Ammon's horn (tissue), 1 donor: ENCODE measurements around the gene PTGFR.
A peak's percentile ranks its signal among the peaks of the same experiment; 100 is the strongest.

Experiments used
- DNase-seq: peaks from one replicate; pipeline ENCODE4 v3.0.0-alpha.2; 2016; ENCODE audit warnings: low spot score

The PTGFR gene

DNA sequence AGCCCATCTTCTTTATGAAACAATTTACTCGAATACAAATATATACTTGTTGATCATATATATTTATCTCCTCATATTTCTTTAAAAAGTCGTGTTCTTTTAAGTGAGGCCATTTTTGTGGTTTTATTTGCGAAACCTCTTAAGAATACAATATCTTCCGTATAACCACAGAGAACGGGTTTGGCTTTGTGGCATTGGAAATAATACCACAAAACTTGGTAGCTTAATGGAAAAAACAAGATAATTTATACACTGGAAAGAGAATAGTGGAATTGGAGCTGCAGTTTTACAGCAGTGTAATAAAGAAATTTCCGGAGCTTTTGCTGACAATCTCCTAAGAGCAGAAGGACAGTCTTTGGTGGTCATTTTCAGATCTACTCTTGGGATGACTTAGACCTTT is 29.4 kb downstream of the PTGFR start:
- DNase-seq, result no peak

DNA sequence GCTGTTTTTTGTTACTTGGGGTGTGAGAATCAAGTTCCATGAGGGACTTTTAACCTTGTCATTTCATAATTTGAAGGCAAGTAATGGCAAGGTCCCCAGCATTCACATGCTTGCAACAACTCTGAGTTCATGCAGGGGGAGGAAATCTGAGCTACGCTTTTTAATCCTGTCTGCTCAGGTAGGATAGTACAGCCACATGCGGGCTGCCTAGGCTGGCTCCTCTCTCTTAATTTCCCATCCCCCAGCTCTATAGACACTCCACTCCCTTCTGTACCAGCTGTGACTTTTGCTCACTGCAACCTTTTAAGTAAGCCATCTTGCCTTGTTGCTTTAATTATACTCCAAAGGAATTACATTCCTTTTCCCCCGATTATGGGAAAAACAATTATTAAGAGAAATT is 30.1 kb downstream of the PTGFR start:
- DNase-seq, result no peak

DNA sequence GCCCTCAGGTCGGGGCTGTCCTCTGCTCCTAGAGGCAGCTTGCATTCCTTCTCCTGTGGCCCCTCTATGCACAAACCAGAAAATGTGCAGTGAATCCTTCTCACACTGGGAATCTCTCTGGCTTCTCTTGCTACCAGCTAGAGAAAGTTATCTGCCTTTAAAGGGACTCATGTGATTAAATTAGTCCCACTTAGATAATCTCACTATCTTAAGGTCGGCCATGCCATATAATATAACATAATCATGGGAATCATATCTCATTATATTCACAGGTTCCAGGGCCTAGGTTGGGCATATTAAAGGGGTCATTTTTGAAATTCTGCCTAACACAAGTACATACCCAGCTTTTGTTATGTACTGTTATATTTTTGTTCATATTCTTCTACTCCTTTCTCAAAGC is 31.4 kb downstream of the PTGFR start:
- no peak for DNase-seq

DNA sequence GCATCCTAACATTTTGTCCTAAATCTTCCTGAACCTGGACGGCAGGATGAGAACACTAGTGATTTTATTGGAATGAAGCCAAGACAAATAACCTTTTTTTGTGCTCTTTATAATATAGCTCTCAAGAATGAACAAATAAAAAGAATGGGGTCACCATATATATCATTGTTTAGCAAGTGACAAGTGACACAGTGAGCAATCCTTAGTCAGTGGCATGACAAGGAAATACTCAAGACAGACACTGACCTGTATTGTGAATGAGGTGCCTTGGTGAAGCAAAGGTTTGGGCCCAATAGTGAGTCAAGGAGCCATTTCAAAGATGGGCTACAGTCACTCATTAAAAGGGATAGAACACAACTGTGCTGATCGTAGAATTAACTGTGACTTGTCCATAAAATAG is 35.7 kb downstream of the PTGFR start:
- no peak for DNase-seq

DNA sequence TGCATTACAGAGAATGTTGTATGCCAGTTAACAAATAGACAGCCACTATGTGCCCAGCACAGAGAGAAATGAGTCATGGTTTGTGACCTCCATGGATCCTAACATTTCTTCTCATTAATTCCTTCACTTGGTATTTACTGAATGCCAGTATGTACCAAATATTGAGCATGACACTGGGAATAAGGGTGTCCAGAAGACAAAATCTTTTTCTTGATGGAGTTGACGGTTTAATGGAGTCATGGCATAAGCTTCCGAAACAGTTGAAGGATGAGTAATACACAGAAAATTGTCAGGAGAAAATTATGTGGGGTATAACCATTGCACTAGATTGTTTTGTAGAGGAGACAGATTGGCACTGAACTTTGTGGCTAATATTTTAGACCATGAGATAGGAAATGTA is 36.9 kb downstream of the PTGFR start:
- no peak for DNase-seq

DNA sequence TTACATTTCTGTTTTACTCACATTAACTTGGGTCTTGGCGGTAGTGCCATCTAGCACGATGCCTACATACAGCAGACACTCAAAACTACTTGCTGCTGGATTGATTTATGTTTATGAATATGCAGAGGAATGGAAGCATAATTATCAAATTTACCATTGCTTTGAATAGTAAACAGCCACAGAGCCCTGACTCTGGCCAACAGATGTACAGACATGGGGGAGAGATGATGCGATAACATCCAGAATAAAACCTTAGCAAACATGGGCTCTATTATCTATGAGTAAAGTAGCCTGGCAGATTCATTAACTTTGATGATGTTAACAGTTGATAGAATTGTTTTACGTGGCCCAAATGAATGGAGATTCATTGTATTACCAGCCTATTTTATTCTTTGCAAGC is 42.8 kb downstream of the PTGFR start:
- peak; percentile 6 for DNase-seq

DNA sequence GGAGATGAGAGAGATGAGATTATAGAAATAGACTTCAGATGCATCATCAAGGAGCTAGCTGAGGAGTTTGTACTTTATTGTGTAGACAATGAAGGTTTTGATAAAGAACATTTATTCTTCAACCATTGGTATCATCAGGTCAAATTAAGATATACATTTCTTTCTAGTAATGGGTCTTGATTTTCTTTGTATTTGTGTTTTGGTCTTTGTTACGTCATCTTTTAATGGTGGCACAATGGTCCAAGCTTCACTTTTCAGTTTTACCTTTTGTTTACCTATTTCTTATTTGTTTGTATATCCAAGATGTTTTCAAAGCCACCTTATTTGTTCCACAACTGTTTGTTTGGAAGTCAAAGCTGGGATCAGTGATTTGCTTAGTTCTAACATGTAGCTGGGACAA is 44.5 kb downstream of the PTGFR start:
- DNase-seq, result no peak

DNA sequence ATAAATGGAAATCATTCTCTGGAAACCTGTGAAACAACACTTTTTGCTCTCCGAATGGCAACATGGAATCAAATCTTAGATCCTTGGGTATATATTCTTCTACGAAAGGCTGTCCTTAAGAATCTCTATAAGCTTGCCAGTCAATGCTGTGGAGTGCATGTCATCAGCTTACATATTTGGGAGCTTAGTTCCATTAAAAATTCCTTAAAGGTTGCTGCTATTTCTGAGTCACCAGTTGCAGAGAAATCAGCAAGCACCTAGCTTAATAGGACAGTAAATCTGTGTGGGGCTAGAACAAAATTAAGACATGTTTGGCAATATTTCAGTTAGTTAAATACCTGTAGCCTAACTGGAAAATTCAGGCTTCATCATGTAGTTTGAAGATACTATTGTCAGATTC is 45.7 kb downstream of the PTGFR start:
- DNase-seq, result no peak

DNA sequence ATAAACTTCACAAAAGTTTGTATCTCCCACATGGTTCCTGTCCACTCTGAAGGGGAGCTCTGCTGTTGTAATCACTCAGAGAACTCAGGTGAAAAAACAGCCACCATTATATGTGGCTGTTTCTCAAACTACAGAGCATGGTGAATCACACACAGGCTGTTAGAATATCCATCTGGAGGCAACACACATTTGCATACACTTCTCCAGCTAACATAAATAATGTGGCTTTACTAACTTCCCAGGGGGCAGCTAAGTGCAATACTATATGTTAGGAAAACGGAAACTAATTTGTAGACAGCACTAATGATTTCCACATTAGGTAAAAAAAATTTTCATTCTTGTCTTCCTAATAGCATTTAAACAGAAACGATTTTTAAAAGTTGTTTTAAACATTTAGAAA is 49.3 kb downstream of the PTGFR start:
- DNase-seq, result no peak

DNA sequence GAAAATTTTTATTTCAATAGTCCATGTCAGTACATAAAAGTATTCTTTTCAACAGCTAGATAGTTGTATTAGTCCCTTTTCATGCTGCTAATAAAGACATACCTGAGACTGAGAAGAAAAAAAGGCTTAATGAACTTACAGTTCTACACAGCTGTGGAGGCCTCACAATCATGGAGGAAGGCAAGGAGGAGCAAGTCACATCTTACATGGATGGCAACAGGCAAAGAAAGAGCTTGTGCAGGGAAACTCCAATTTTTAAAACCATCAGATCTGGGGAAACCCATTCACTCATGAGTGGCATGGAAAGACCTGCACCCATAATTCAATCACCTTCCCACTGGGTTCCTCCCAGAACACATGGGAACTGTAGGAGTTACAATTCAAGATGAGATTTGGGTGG is 50.7 kb downstream of the PTGFR start:
- DNase-seq, result no peak

DNA sequence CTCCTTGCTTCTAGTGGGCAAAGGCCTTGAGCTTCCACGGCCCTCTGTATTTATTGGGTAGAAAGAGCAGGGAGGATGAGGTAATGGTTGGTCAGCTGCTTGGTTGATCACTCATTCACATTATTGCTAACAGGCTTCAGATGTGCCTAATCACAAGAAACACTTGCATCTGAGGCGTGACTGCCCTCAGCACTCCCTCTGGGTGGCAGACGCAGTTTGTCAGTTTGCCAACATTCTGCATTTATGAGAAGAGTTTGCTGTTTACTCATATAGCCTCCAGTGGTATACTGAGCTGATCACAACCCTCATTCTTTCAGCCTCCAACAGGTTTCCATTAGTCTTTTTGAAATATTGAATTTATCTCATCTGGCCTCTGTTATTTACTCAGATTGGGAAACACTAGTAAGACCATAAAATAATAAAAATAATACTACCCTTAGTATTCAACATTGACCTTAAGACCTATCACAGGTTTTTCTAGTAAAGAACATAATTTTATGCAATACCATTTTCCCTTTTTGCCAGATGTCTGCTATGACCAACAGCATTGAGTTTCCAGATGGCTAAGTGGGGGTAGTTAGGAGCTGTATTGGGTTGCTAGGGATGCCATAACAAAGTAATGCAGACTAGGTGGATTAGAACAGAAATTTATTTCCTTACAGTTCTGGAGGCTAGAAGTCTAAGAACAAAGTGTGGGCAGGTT is 53.3 kb downstream of the PTGFR start:
- DNase-seq, result no peak

DNA sequence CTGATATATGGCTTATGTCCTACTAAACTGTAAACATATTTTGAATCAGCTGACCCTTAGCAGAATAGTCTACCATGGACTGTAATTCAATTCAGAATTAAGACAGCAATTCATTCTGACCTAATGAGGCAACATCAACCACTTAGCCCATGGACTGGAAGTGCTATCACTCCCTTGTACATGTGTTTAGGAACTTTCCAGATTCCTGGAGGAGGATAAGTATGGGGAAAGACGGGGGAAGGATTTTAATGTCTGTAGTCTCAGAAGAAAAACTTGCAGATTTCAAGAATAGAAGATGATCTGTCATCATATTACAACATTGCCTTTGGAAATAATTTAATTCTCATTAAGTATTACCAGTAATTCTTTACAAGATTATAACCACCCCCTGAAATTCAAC is 56.3 kb downstream of the PTGFR start:
- DNase-seq, result no peak

DNA sequence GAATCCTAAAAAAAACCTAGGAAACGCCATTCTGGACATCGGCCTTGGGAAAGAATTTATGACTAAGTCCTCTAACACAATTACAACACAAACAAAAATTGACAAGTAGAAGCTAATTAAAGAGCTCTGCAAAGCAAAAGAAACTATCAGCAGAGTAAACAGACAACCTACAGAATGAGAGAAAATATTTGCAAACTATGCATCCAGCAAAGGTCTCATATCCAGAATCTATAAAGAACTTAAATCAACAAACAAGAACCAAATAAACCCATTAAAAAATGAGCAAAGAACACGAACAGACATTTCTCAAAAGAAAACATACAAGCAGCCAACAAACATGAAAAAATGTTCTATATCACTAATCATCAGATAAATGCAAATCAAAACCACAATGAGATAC is 58.6 kb downstream of the PTGFR start:
- no peak for DNase-seq

DNA sequence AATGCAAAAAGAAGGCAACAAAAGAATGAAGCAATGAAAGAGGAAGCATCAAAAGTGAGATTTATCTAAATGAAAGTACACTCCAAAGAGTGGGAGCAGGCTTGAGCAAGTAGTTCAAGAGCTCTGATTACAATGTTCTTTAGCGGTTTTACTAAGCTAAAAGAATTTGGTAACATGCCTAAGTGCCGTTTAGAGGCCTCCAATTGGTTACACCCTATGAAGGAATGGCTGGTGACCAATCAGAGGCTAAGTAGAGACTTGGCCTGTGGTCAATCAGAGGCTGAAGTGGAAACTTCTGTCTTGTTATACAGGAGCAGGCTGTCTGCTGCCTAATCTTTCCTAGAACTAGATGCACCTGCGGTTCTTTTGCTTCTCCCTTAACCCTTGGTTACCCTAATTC is 59.1 kb downstream of the PTGFR start:
- no peak for DNase-seq

DNA sequence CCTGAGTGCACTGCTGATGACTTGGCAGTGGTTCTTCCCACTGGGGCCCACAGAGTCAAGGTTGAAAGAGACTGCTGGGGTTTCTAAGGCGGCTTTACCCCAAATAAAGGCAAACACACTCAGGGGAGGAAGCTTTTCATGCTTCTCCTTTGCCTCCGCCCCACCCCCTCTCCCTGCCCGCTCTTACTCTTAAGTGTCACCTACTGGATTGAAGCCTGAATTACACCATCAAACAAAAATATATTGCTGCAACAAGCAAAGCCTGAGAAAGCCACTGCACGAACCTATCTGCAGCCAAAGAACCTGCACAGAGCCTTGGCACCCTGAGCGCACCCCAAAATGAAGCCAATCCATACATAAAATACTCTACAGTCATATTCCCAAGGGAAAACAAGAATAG is 63.1 kb downstream of the PTGFR start:
- no peak for DNase-seq

DNA sequence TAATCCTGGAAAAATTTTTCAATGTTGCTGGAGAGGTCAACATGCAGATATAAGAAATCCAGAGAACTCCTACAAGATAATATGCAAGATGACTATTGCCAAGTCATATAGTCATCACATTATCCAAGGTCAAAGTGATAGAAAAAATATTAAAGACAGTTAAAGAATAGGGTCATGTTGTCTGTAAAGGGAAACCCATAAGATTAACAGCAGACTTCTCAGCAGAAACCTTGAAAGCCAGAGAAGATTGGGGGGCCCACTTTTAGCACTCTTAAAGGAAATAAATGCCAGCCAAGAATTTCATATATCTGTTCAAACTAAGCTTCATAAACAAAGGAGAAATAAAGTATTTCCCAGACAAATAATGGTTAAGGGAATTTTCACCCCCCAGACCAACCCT is 64.1 kb downstream of the PTGFR start:
- DNase-seq, result no peak

DNA sequence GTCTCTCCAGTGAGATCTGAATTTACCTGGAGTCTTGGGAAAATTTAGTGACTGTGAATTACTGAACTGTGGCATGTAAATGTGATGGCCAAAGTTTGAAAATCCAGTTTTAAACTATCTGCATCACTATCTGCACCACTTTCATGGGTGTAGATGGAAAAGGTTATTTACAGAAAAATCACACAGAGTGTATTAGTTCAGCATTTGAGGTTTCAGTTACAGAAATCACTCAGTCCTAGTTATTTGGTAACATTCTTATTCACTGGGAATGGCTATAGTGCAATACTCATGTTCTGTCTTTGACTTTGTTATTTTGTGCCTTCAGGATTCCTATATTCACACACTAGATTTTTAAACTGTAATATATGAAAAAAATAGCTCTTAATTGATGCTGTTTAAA is 68.9 kb downstream of the PTGFR start:
- no peak for DNase-seq

DNA sequence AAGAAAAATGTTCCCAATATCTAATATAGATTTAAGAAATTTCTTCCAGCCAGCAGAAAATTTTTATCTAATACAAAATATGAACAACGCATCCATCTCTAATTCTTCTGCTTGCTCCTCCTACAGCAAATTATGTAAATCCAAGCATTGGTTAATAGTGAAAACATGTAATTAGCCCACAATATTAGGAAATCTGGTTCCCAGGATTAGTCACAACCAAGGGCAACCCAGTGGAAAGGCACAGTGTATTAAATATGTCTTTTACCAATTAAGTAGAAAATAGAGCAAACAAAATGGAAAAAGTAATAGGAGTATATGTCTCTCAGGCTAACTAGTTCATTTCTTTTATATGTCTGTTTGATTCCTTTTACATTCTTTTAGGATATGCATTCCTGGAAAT is 70.0 kb downstream of the PTGFR start:
- DNase-seq, result no peak

DNA sequence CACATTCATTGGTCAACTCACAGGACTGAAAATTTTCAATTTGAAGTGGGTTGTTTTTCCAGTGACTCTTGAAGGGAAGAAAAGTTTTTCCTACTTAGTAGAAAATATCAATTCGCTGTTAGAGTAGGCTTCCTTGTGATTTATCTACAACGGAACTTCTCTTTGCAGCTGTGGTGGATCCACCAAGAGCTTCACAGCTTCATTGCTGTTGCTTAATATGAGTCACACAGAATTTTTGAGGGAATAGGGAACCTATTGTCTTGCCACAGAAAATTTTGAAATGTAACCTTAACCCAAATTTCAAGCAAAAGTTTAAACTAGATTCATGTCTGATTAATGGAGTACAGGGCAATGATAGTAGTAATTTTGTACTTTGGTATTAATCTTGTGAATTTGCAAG is 71.1 kb downstream of the PTGFR start:
- no peak for DNase-seq

DNA sequence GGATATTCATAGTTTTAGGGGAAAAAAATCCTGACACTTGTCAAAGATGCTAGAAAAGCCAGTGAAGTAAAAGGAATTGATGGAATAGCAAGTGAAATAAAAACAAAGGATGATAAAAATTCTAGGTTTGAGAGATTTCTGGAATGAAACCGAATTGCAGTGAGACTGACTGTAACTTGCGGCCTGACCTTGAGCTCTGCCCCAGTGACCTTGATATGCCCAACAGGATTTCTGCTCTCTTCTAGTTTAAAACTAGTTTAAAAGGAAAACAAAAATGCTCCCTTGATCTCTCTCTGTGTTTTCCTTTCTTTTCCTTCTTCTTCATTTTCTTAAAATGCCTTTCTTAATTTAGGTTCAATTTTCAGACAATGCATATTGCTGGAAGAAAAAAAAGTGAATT is 74.6 kb downstream of the PTGFR start:
- DNase-seq, result no peak

DNA sequence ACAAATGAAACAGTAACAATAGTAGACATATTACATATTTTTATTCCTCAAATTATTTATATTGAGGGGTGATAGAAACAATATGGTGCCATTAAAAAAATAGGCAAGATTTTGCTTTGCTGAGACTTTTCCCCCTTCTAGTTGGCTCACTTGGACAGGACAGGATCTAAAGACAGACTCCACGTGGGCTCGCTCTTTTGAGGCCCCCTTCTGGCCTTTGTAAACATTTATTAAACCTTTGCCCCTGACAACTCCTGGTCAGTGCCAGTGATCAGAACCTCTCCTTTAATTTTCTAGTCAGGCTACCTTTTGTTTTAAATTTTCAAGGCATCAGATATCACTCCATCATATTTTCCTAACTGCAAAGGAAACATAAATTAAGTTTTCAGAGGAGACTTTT is 79.8 kb downstream of the PTGFR start:
- DNase-seq, result no peak

DNA sequence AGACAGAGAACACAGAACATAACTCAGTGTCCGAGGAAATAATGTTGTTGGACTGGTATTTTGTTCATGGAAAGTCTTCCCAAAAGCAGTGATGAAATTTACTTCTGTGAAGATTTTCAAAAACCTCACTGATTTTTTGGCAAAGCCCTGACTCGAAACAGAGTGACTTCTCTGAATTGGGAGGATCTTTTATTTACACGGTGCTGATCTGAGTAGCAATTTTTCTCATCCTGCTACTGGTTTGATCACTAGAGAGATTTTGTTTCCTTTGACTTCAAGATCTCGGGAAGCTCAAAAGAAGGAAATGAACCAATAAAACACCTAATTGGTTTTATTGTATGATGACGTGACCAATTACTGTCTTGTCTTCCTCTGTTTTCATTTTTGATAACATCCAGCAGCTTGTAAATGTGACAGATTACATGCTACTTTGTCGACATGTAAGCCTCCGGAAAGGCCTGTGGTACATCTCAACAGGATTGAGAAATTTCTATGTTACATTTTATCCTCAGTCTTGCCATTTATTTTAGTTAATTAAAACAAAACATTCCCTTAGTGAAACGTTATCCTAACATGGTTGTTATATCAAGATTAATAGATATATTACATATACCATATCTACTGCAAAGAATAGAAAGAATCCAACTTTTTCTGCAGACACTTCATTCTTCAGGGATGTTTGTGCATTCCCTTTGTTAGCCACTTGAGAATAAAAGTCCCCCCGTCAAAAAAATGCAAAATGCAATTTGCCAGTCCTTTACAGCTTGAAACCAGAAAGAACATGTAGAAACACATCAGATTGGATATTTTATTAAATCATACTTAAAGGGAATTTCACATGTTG is 86.7 kb downstream of the PTGFR start:
- DNase-seq, result no peak

DNA sequence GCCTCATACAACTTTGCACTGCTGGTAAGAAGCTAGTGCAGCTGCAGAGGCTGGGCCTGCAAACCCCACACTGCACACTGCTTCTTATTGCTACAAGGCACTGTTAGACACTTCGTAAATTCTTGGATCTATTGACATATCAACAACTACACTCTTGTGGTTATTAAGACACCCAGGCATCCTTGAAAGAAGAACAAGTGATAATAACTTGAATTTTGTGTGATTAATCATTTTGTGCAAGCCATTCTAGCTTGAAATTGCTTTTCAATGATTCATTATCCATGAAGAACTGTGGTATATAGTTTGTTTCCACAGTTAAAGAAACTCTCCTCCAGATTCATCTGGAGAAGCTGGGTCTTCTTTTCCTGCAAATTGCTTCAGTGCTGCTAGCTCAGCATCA is 95.8 kb downstream of the PTGFR start:
- DNase-seq, result no peak

DNA sequence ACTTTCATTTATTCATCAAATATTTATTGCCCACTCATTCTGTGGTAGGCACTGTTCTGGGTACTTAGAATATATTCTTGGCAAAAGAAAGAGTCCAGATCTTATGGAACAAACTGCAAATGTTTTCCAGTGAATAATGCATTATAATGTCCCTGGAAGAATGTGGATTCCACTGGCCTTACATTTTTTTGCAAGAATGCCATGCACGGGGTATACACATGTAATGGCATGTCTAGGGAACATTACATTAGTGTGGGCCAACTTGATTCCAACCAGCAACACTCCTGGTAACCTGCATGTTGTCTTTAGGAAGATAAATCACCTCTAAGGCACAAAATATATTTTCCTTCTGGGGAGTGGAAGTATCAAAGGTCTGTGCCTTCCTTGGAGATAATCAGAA is 96.4 kb downstream of the PTGFR start:
- DNase-seq, result no peak
